ENCODE results near the gene RGS12. TPM values are rescaled to one million over a fixed set of nuclear protein-coding genes. Genes with fewer than 3 reads are reported as not detected.

Gene RGS12
- total and polyA plus RNA-seq, 2 donors (not counting 1 experiment from before 2014, with no cell fraction given) = 3.5 to 13.9 TPM

DNA sequence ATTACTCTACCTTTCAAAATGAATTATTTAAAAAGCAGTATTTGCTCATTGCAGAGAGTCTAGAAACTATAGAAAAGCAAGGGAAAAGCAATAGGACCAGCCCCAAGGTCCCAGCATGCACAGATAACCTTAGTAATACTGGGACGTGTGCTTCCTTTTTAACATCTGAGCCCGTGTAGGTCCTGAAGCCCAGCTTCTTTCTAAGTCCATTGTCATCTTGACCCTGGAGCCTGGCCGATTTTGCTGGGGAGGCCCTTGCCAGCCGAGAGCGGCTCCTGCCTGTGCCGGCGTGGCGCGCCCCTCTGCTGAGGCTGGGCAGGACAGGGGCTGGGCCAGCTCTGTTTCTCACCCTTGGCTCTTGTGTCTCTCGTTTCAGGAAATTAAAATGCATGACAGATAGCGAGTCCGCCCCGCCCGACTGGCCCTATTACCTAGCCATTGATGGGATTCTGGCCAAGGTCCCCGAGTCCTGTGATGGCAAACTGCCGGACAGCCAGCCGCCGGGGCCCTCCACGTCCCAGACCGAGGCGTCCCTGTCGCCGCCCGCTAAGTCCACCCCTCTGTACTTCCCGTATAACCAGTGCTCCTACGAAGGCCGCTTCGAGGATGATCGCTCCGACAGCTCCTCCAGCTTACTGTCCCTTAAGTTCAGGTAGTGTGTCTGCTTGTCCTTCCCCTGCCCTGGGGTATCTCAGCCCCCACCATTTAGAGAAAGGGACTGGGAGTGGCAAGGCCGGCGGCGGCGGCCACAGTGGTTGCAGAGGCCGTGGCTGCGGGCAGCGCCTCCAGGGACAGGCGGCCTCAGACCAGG is 39.8 kb upstream of the RGS12 start:
- Histone ChIP-seq H3K27me3 (replicated peaks in 1 of 4; ENCODE audit: control extremely low read depth in 1 of 4, control insufficient read depth in 3 of 4, insufficient read depth in 4 of 4, low read length in 3 of 4) (no peaks in the 10 kb centered on the region), H3K9ac (ENCODE audit: low read length) (no peak overlapping the region), H3K79me2 (ENCODE audit: control insufficient read depth, insufficient read depth, low read length) (no peaks in the 10 kb centered on the region), H2AFZ (ENCODE audit: insufficient read depth, low read depth, low read length, poor library complexity, severe bottlenecking) (no peak overlapping the region), H3K4me3 (ENCODE audit: control extremely low read depth in 1 of 5, extremely low read depth in 1 of 5, insufficient read depth in 1 of 5, low read depth in 2 of 5, low read length in 4 of 5) (no peak overlapping the region), H3K4me1 (ENCODE audit: control insufficient read depth in 2 of 2, insufficient read depth in 2 of 2, low read length in 2 of 2) (peaks cover 6 to 11% of the 10 kb centered on the region in 2 donors), H3K36me3 (replicated peaks in 1 of 2; ENCODE audit: control extremely low read depth in 1 of 2, control insufficient read depth in 1 of 2, extremely low read depth in 1 of 2, insufficient read depth in 2 of 2, low read length in 1 of 2) (no peaks in the 10 kb centered on the region), H3K27ac (ENCODE audit: low read length in 2 of 2) (no peak overlapping the region), H4K20me1 (ENCODE audit: control insufficient read depth, insufficient read depth, low read length, poor library complexity, severe bottlenecking) (no peaks in the 10 kb centered on the region), H3K4me2 (replicated peaks; ENCODE audit: low read depth, low read length, poor library complexity, severe bottlenecking) (no peak overlapping the region), H3K9me3 (ENCODE audit: control extremely low read depth in 1 of 3, control insufficient read depth in 2 of 3, insufficient read depth in 1 of 3, low read length in 2 of 3) (no peaks in the 10 kb centered on the region)
- intact Hi-C loops (cut with micrococcal nuclease) = no loop called here
- TF ChIP-seq CTCF (IDR thresholded peaks at IDR 0.05) (no peak), EZH2 (IDR thresholded peaks at IDR 0.05; ENCODE audit: borderline replicate concordance, insufficient read depth, low read depth, low read length, poor library complexity, severe bottlenecking) (no peak)
- DNase-seq (no peak), ATAC-seq (ENCODE audit: low read depth) (no peak)
- ChIA-PET POLR2A (no interaction called here), CTCF (no interaction called here)
- Mint-ChIP-seq H3K4me1 (peaks cover 15% of the 10 kb centered on the region), H3K9me3 (ENCODE audit: insufficient read depth) (no peaks in the 10 kb centered on the region), H3K4me3 (no peak overlapping the region), H3K27ac (no peak overlapping the region), H3K27me3 (no peaks in the 10 kb centered on the region)
- WGBS (ENCODE audit: insufficient coverage) = 95% methylated on average over 38 of the region's 38 CpGs

DNA sequence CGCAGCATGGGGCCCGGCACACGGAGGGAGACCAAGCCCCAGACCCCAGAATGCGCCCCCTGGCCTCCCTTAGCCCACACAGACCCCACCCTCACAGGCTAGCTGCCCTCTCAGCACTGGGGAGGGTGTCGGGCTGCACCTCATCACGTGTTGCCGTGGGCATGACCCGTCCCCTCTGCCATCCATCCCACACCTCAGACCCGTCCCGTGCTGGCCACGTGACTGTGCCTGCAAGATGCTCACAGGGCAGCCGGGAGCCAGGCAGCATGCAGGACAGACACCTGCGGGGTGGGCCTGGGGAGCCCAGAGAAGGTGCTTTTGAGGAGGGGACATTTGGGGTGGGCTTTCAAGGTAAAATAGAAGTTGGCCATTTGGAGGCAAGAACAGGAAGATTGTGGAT is 39.0 kb upstream of the RGS12 start:
- Histone ChIP-seq H3K9ac (ENCODE audit: low read length) (no peak overlapping the region), H4K20me1 (ENCODE audit: control insufficient read depth, insufficient read depth, low read length, poor library complexity, severe bottlenecking) (no peaks in the 10 kb centered on the region), H3K4me1 (ENCODE audit: control insufficient read depth in 2 of 2, insufficient read depth in 2 of 2, low read length in 2 of 2) (peaks cover 9 to 17% of the 10 kb centered on the region in 2 donors), H3K27ac (ENCODE audit: low read length in 2 of 2) (no peak overlapping the region), H3K4me3 (ENCODE audit: control extremely low read depth in 1 of 5, extremely low read depth in 1 of 5, insufficient read depth in 1 of 5, low read depth in 2 of 5, low read length in 4 of 5) (no peak overlapping the region), H3K36me3 (replicated peaks in 1 of 2; ENCODE audit: control extremely low read depth in 1 of 2, control insufficient read depth in 1 of 2, extremely low read depth in 1 of 2, insufficient read depth in 2 of 2, low read length in 1 of 2) (no peaks in the 10 kb centered on the region), H2AFZ (ENCODE audit: insufficient read depth, low read depth, low read length, poor library complexity, severe bottlenecking) (no peak overlapping the region), H3K79me2 (ENCODE audit: control insufficient read depth, insufficient read depth, low read length) (no peaks in the 10 kb centered on the region), H3K27me3 (replicated peaks in 1 of 4; ENCODE audit: control extremely low read depth in 1 of 4, control insufficient read depth in 3 of 4, insufficient read depth in 4 of 4, low read length in 3 of 4) (no peaks in the 10 kb centered on the region), H3K4me2 (replicated peaks; ENCODE audit: low read depth, low read length, poor library complexity, severe bottlenecking) (no peak overlapping the region), H3K9me3 (ENCODE audit: control extremely low read depth in 1 of 3, control insufficient read depth in 2 of 3, insufficient read depth in 1 of 3, low read length in 2 of 3) (no peaks in the 10 kb centered on the region)
- Mint-ChIP-seq H3K4me1 (peaks cover 22% of the 10 kb centered on the region), H3K9me3 (ENCODE audit: insufficient read depth) (no peaks in the 10 kb centered on the region), H3K27ac (no peak overlapping the region), H3K4me3 (no peak overlapping the region), H3K27me3 (no peaks in the 10 kb centered on the region)
- DNase-seq (no peak), ATAC-seq (ENCODE audit: low read depth) (no peak)
- TF ChIP-seq CTCF (IDR thresholded peaks at IDR 0.05) (no peak), EZH2 (IDR thresholded peaks at IDR 0.05; ENCODE audit: borderline replicate concordance, insufficient read depth, low read depth, low read length, poor library complexity, severe bottlenecking) (no peak)
- intact Hi-C loops (cut with micrococcal nuclease) = no loop called here
- ChIA-PET POLR2A (no interaction called here), CTCF (no interaction called here)
- WGBS (ENCODE audit: insufficient coverage) = 88% methylated on average over 12 of the region's 13 CpGs

Data from B cell (primary cell).